Measurements from ENCODE around the gene NUDT8.
"Not testable (repeated sequence)": the region's sequence is repeated elsewhere in the genome, so short reads cannot be mapped to it uniquely, and the experiment has no call there.

The NUDT8 gene

DNA sequence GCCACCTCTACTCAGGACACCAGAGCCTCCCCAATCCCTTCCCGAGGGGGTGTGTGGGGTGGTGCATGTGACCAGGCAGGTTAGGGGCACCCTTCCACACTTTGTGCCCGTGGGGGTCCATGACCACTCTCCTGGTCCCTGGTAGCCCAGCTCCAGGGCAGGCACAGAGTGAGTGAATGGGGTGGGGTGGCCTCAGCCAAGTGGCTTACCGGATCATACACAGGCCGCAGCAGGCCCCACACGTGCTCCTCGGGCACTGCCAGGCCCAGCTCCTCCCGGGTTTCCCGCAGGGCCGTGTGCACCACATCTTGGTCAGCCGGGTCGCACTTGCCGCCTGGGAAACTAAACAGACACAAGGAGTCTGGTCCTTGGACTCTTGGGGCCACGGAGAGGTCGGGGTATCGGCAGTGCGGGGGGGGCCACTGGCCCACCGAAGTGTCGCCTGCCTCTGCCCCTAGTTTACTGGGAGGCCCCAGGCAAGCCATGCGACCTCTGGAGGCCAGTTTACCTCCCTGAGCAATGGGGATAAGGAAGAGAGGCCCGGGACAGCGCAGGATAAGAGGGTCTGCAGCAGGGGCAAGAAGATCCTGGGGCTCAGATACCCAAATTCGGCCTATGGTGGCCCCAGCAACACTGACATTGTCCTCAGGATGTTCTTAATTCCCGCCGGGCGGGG is 889 bp downstream of the NUDT8 start:
- no peak for DNase-seq (ENCODE audit: low read depth, low spot score)

DNA sequence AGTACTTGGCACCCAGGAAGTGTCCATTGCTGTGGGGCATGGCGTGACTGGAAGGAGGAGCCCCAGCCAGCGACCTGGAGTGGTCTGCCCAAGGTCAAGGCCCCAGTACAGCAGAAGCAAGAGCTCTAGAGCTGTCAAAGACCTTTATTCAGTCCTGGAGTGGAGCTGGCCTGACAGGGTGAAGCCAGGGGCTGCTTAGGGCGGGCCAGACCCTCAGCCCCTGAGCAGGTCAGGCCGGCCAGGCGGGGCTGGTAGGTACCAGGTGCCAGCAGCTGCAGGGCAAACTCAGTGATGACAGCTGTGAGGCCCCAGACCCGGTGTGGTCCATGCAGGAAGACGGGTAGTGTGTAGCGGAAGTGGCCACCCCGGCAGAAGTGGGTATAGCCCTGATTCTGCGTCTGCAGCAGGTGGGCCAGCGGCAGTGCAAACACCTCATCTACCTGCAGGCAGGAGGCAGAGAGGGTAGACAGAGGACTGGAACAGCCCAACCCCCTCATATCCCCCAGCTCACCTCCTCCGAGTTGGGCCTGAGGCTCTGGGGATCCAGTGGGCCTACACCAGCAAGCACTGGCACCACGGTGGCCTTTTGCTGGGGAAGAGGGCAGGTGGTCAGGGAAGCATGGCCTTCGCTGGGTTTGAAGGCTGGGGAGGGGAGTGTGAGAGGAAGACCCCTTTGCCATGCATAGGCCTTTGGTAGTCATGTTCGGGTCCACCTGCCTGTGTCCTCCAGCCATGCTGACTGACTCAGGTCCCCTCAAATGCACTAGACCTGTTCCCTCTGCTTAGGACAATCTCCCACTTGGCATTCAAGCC is 1.7 kb downstream of the NUDT8 start:
- DNase-seq (ENCODE audit: low read depth, low spot score) = no peak

DNA sequence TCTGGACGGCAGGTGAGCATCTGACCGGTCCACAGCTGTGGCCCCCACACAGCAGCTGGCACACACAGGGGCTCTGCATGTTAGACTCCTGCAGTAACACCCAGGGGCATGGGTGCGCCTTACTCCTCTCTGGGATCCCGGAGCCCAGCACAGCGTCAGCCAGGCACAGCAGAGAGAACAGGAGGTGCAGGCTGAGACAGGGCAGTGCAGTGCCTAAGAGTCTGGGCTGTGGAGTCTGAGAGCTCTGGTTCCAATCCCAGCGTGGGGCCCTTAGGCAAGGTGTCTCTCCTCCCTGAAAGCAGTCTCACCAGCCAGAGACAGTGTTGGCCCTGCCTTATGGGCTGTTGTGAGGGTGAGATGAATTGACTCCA is 2.3 kb downstream of the NUDT8 start:
- no peak for DNase-seq (ENCODE audit: low read depth, low spot score)

DNA sequence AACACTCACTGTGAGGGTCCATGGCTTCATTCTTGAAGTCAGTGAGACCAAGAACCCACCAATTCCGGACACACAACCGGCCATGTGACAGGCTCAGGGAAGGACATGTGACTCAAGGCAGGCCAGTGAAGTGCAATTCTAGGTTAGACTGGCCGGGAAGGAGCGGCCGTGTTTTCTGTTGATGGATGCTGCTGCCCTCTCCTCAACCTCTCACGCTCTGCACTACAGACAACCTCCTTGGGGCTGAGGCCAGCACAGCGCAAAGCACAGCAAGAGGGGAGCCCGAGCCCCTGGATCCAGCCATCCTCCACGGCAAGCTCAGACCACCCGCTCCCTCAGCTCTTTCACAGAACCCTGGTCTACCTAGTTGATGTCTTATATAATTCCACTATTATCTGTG is 2.8 kb downstream of the NUDT8 start:
- DNase-seq (ENCODE audit: low read depth, low spot score) = no peak

DNA sequence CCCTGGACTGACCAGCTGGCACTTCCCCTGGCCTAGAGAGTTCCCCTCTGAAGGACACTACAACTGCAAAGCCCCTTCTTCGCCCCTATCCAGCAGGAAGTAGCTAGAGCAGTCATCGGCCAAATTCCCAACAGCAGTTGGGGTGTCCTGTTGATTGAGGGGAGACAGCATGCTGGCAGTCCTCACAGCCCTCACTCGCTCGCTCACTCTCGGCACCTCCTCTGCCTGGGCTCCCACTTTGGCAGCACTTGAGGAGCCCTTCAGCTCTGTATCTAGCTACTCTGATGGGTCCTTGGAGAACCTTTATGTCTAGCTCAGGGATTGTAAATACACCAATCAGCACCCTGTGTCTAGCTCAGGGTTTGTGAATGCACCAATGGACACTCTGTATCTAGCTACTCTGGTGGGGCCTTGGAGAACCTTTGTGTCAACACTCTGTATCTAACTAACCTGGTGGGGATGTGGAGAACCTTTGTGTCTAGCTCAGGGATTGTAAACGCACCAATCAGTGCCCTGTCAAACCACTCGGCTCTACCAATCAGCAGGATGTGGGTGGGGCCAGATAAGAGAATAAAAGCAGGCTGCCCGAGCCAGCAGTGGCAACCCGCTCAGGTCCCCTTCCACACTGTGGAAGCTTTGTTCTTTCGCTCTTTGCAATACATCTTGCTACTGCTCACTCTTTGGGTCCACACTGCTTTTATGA is 3.5 kb downstream of the NUDT8 start:
- not testable (repeated sequence) for DNase-seq (ENCODE audit: low read depth, low spot score)

DNA sequence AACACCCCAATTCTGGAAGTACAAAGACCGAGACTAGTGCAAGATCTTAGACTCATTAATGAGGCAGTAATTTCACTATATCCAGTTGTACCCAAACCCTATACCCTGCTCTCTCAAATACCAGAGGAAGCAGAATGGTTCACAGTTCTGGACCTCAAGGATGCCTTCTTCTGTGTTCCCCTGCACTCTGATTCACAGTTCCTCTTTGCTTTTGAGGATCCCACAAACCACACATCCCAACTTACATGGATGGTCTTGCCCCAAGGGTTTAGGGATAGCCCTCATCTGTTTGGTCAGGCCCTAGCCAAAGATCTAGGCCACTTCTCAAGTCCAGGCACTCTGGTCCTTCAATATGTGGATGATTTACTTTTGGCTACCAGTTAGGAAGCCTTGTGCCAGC is 5.9 kb downstream of the NUDT8 start:
- DNase-seq (ENCODE audit: low read depth, low spot score) = not testable (repeated sequence)

DNA sequence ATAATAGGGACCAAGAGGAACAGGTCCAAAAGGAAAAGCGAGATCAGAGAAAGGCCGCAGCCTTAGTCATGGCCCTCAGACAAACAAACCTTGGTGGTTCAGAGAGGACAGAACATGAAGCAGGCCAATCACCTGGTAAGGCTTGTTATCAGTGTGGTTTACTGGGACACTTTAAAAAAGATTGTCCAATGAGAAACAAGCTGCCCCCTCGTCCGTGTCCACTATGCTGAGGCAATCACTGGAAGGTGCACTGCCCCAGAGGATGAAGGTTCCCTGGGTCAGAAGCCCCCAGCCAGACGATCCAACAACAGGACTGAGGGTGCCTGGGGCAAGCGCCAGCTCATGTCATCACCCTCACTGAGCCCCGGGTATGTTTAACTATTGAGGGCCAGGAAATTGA is 6.8 kb downstream of the NUDT8 start:
- not testable (repeated sequence) for DNase-seq (ENCODE audit: low read depth, low spot score)

DNA sequence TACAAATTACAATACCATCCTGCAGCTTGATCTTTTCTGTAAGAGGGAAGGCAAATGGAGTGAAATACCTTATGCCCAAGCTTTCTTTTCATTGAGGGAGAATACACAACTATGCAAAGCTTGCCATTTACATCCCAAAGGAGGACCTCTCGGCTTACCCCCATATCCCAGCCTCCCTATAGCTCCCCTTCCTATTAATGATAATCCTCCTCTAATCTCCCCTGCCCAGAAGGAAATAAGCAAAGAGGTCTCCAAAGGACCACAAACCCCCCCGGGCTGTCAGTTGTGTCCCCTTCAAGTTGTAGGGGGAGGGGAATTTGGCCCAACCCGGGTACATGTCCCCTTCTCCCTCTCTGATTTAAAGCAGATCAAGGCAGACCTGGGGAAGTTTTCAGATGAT is 7.8 kb downstream of the NUDT8 start:
- peak; percentile 12 for DNase-seq (ENCODE audit: low read depth, low spot score)

DNA sequence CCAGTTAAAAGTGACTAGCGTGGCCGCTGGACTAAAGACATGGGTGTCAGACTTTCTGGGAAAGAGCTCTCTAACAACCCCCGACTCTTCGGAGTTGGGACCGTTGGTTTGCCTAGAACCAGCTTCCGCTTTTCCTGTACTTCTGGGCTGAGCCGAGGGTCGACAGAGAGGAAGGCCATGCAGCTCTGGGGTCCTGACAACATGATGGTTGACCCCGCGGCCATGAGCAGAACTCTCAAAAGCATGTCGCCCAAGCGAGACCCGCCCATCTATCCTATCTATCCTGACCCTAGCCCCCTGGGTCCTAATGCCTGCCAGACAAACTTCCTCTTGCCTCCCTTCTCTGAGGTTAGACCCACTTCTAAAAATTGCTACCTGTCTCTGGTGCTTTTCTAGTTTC is 9.1 kb downstream of the NUDT8 start:
- peak; percentile 23 for DNase-seq (ENCODE audit: low read depth, low spot score)

DNA sequence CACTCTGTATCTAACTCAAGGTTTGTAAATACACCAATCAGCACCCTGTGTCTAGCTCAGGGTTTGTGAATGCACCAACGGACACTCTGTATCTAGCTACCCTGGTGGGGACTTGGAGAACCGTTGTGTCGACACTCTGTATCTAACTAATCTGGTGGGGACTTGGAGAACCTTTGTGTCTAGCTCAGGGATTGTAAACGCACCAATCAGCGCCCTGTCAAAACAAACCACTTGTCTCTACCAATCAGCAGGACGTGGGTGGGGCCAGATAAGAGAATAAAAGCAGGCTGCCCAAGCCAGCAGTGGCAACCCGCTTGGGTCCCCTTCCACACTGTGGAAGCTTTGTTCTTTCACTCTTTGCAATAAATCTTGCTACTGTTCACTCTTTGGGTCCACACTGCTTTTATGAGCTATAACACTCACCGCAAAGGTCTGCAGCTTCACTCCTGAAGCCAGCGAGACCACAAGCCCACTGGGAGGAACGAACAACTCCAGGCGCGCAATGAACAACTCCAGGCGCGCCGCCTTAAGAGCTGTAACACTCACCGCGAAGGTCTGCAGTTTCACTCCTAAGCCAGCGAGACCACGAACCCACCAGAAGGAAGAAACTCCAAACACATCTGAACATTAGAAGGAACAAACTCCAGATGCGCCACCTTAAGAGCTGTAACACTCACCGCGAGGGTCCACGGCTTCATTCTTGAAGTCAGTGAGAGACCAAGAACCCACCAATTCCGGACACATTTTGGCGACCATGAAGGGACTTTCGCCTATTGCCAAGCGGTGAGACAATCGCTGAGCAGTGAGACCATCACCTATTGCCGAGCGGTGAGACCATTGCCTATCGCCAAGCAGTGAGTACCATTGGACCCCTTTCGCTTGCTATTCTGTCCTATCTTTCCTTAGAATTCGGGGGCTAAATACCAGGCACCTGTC is 9.8 kb downstream of the NUDT8 start:
- DNase-seq (ENCODE audit: low read depth, low spot score) = peak; percentile 80

DNA sequence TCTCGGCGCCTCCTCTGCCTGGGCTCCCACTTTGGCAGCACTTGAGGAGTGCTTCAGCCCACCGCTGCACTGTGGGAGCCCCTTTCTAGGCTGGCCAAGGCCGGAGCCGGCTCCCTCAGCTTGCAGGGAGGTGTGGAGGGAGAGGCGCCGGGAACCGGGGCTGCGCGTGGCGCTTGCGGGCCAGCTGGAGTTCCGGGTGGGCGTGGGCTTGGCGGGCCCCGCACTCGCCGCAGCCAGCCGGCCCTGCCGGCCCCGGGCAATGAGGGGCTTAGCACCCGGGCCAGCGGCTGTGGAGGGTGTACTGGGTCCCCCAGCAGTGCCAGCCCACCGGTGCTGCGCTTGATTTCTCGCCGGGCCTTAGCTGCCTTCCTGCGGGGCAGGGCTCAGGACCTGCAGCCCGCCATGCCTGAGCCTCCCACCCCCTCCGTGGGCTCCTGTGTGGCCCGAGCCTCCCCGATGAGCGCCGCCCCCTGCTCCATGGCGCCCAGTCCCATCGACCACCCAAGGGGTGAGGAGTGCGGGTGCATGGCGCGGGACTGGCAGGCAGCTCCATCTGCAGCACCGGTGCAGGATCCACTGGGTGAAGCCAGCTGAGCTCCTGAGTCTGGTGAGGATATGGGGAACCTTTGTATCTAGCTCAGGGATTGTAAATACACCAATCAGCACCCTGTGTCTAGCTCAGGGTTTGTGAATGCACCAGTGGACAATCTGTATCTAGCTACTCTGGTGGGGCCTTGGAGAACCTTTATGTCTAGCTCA is 10.7 kb downstream of the NUDT8 start:
- not testable (repeated sequence) for DNase-seq (ENCODE audit: low read depth, low spot score)

DNA sequence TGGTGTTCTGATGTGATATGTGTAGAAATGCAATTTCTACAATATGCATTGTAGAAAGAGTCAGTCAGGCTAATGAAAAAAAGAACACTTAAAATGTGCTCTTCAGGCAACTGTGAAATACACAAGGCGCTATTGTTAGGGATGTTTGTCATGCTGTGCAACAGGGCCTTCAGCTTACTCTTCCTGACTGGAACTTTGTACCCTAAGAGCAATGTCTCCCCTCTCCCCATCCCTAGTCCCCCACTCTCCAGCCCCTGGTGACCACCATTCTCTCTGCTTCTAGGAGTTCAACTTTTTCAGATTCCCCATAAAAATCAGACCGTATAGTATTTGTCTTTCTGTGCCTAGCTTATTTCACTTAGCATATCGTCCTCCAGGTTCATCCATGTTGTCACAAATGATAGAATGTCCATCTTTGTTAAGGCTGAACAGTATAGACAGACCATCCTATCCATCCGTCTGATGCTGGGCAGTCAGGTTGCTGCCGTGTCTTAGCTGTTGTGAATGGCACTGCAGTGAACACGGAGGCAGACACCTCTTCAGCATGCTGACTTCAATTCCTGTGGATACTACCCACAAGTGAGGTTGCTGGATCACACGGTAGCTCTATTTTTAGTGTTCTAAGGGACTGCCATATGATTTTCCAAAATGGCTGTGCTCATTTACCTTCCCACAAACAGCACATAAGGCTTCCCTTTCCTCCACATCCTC is 12.3 kb downstream of the NUDT8 start:
- no peak for DNase-seq (ENCODE audit: low read depth, low spot score)

DNA sequence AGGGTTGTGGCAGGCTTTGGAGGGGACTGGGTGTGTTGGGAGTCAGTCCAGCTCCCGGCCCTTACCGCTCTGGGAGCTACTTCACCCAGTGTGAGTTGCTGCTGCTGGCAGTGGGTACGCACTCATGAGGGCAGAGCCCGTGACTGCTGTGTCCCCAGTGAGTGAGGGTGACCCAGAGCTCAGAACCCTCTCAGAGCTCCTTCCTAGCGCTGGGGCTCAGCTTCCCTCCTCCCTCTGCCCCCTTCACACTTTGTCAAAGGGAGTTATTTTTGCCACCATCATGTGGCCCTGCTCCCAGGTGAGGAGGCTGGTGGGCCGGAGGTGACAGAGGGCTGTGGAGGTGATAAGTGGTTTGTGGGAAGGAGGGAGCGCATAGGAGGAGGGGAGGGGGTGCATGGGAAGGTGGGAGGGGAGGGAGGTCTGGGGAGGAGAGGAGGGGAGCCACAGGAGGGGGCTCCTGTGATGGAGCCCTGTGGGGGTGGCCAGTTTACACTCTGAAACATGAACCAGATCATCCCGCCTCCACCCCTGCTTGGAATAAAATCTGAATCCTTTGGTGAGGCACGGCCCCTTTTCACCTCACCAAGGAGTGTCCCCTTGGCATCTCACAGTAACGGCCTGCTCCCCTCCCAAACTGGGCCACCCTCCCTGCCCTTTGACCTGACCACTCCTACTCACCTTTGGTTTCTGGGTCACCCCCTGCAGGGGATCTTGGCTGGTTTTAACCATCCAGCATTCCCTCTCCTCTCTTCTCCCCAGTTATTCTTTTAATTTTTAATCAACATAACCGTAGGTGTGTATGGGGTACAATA is 13.1 kb downstream of the NUDT8 start:
- DNase-seq (ENCODE audit: low read depth, low spot score) = no peak

DNA sequence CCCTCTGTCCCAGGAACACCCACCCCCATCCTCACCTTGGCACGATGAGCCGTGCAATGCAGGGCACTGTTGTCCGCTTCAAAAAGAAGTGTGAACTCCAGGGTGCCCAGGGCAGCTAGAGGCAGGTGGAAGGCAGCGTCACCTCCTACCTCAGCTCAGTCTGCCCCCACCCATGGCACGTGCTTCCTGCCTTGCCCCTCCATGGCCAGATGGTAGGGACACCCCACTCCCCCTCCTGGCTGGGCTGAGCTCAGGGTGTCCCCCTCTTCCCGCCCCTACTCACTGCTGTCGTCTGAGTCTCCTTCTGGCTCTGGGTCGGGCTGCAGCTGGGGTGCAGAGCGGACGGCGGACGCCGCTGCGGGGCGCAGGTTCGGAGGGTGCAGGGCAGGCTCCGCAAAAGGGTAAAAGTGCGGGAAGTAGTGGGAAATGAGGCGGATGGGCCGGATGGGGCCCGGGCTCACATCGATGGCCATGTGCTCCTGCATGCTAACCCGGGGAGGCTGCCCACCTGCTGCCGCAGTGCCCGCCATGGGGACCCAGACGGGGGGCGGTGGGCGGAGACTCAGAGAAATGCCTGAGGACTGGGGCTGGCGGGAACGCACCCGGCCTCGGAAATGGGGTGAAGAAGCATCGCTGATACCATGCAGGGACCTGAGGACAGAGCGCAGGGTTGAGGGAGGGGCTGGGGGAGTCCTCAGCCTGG is 13.9 kb downstream of the NUDT8 start:
- no peak for DNase-seq (ENCODE audit: low read depth, low spot score)

DNA sequence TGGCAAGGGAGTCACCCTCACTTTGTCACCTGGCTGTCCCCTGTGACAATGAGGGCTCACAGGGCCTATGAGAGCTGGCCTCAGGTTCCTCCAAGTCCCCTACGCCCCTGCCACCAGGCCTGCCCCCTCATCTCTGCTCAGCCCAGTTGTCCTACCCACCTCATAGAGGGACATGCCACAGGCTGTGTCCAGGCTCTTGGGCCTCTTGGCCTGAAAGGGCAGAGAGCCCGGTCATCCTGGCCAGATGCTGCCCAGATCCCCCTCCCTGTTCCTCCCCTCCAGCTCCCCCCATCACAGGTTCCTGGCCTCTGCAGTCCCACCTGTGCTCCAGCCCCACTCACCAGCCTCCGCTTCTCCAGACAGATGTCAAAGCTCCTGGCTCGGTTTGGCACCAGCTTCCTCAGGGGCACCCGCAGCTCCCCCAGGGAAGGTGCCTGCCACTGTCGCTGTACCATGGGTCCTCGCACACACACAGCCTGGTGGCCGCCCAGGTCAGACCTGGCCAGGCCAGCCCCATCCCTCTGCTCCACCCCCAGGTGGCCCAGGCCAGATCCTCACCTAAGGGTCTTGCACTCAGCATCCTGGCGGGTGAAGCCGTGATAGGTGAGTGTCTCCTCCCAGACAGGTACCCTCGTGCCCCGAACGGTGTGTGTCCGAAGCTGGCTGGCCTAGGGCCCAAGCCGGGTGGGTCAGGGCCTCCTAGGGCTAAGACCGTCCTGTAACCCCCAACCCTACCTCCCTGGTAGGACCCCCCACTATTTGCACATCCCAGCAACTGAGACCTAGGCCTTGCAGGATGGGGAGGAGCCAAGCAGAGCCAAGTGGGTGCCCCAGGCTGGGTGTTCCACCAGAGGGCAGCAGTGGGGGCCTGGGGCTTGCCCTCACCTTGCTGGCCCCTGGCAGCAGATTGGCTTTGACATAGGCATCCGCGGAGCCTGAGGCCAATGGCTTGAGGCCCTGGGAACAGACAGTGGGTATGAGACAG is 14.7 kb downstream of the NUDT8 start:
- peak; percentile 35 for DNase-seq (ENCODE audit: low read depth, low spot score)

DNA sequence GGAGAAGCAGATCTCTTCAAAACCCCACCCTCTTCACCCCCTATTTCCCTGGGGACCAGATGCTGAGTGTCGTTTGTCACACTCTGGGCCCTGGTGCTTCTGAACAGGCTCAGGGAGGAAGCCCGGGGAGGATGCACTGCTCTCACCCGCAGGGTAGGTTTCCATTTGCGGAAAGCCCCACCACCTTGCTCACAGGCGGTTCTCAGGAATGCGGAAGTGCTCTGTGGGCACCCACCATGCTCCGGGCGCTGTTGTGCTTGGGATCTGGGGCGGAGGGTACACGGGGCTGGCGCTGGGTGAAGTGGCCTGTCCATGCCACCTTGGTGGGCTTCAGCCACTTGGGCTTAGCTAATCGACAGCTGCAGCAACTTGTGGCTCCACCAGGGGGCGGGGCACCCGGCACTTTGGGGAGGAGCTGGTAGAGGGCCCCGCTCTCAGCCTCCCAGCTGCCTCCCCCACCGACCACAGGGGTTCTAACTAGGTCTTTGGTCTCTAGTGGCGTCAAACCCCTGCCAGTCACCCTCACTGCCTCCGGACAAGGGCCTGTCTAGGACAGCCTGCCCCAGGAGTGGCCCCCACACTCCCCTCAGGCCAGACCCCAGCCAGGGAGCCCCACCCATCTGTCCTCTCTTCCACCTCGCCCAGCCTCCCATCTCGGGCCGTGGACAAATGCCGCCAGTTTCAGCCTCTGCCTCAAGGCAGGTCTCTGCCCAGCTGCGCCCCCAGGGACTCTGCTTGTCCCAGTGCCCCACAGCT is 15.6 kb downstream of the NUDT8 start:
- peak; percentile 20 for DNase-seq (ENCODE audit: low read depth, low spot score)
